ENCODE results near the gene PPP1R3E.

DNA sequence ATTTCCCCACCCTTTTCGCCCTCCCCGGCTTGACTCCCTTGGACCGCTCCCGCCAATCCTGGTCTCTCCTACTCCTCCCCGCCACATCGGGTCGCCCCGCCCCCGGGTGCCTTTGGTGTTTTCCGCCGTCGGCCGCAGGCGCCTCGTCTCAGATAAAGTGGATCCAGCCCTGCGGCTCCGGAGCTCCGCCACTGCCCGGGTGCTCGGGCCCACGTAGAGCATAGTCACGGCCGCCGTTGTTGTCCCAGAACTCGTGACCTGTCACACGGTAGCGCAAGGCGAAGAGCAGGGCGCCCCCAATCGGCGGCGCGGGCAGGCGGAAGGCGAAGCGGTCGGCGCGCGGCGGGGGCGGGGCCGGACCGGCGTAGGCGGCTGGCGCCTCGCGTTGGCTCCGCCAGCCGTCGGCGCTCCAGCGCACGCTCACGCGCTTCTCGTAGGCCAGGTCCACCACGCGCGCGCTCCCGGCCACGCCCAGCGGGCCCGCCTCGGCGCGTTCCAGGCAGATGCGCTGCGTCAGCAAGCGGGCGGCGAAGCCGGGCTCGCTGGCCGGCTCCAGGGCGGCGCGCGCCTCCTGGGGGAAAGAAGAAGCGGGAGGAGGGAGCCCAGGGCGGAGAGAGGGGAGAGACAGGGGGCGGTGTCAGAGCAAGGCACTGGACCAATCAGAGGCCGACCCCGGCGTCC, 1.2 kb downstream of the PPP1R3E start:
- TF ChIP-seq, protein P1, sequence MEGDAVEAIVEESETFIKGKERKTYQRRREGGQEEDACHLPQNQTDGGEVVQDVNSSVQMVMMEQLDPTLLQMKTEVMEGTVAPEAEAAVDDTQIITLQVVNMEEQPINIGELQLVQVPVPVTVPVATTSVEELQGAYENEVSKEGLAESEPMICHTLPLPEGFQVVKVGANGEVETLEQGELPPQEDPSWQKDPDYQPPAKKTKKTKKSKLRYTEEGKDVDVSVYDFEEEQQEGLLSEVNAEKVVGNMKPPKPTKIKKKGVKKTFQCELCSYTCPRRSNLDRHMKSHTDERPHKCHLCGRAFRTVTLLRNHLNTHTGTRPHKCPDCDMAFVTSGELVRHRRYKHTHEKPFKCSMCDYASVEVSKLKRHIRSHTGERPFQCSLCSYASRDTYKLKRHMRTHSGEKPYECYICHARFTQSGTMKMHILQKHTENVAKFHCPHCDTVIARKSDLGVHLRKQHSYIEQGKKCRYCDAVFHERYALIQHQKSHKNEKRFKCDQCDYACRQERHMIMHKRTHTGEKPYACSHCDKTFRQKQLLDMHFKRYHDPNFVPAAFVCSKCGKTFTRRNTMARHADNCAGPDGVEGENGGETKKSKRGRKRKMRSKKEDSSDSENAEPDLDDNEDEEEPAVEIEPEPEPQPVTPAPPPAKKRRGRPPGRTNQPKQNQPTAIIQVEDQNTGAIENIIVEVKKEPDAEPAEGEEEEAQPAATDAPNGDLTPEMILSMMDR (IDR thresholded peaks at IDR 0.05) = peak; percentile 51 to 99 (median 99)
- TF ChIP-seq POLR2A (IDR thresholded peaks at IDR 0.05) = peak; percentile 67

Measured in ovary (tissue), 3 donors.